Neural cell (in vitro differentiated cells): ENCODE data around the gene NPAS3.

ENCODE experiments used
- EZH2 ChIP-seq: fragments of 200-600, 300-800 bp; shearing (Covaris generic), sonication (generic); IDR thresholded peaks from 2 replicates; pipeline ENCODE4 v1.6.1; 2014; ENCODE audit warnings: antibody characterized with exemption, low read length, borderline replicate concordance, mild to moderate bottlenecking; ENCODE audit not compliant: insufficient read depth, poor library complexity, severe bottlenecking
- REST ChIP-seq: IDR thresholded peaks from 2 replicates; pipeline ENCODE4 v1.6.1; 2012; ENCODE audit warnings: borderline replicate concordance
- TF ChIP-seq, protein P1 (sequence below): fragments of 450-650 bp; IDR thresholded peaks from 2 replicates; pipeline ENCODE4 v1.5.1; 2014; ENCODE audit warnings: antibody characterized with exemption, mild to moderate bottlenecking, moderate library complexity; ENCODE audit not compliant: poor library complexity, severe bottlenecking

GRCh38 chr14:33191855-33192254 is 253.2 kb downstream of the NPAS3 start:
- TF ChIP-seq, protein P1, sequence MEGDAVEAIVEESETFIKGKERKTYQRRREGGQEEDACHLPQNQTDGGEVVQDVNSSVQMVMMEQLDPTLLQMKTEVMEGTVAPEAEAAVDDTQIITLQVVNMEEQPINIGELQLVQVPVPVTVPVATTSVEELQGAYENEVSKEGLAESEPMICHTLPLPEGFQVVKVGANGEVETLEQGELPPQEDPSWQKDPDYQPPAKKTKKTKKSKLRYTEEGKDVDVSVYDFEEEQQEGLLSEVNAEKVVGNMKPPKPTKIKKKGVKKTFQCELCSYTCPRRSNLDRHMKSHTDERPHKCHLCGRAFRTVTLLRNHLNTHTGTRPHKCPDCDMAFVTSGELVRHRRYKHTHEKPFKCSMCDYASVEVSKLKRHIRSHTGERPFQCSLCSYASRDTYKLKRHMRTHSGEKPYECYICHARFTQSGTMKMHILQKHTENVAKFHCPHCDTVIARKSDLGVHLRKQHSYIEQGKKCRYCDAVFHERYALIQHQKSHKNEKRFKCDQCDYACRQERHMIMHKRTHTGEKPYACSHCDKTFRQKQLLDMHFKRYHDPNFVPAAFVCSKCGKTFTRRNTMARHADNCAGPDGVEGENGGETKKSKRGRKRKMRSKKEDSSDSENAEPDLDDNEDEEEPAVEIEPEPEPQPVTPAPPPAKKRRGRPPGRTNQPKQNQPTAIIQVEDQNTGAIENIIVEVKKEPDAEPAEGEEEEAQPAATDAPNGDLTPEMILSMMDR = no peak
- TF ChIP-seq EZH2 (no peak), REST (no peak)
